GM18507 (cell line): ENCODE measurements around the gene RAPGEF1.
"Not testable (repeated sequence)": the region's sequence is repeated elsewhere in the genome, so short reads cannot be mapped to it uniquely, and the experiment has no call there.

ENCODE experiments used
- DNase-seq: peaks from one replicate; pipeline ENCODE4 v3.0.0; 2011; ENCODE audit warnings: low read depth; ENCODE audit not compliant: insufficient read length; ENCODE audit errors: extremely low spot score
- FAIRE-seq: peaks from 2 replicates; lab custom pipeline; 2011; peaks lifted over from hg19 to GRCh38; lab: Jason Lieb, UNC

RAPGEF1 gene

GRCh38 chr9:131559421-131560000 is 180.4 kb downstream of the RAPGEF1 start:
- DNase-seq (no peak), FAIRE-seq (no peak)

GRCh38 chr9:131557855-131558548 is 181.9 kb downstream of the RAPGEF1 start:
- FAIRE-seq = no peak

DNA sequence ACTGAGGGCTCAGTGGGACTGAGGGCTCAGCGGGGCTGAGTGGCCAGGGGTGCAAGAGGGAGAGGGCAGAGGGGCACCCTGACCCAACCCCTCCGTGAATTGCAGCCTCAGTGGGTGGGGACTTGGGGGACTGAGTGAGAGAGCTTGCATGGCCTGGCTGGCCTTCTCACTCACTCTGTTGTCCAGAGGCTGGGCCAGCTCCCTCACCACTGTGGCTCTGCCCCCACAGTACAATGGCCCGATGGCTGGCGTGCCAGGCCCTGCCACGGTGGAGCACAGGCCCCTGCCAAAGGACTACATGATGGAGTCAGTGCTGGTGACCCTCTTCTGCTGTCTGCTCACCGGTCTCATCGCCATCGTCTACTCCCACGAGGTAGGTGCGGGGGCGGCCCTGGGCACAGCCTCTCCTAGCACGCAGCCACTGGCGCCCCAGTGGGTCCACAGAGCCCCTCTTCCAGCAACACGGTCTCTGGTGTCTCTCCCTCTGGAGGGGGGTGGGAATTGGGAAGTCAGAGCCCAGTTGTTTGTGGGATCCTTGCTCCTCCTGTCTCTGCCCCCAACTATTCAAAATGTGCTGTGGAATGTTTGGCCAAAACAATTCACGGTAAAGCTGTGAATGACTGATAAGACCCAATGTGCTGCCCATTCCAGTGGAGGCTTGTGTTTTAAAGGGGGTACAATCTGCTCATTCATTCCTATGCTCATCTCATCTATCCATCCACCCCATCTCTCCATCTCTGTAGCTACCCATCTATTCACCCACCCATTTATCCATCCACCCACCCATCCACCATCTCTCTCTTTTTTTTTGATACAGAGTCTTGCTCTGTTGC is 183.8 kb downstream of the RAPGEF1 start:
- FAIRE-seq (no peak), DNase-seq (no peak)

More at GRCh38 chr9:131557855-131558548, 181.9 kb downstream of the RAPGEF1 start:
- no peak for DNase-seq

DNA sequence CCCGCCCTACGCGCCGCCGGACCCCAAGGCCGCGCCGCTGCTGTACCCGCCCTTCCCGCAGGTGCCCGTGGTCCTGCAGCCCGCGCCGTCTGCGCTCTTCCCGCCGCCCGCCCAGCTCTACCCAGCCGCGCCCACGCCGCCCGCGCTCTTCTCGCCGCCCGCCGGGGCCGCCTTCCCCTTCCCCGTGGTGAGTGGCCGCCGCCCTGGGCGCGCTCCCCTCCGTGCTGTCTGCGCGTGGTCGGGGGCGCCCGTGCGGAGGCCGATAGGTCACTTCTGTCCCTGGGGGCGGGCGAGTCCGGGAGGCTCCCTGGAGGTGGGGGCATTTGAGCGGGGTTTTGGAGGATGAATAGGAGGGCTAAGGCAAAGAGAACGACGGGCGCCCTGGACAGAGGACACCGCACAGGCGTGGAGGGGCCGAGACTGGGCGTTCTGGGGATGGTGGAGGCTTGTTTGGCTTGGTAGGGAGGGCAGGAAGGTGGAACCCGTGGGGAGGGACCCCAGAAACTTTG is 185.0 kb downstream of the RAPGEF1 start:
- FAIRE-seq (no peak), DNase-seq (no peak)

GRCh38 chr9:131554087-131554842 is 185.6 kb downstream of the RAPGEF1 start:
- no peak for FAIRE-seq
- DNase-seq = no peak

DNA sequence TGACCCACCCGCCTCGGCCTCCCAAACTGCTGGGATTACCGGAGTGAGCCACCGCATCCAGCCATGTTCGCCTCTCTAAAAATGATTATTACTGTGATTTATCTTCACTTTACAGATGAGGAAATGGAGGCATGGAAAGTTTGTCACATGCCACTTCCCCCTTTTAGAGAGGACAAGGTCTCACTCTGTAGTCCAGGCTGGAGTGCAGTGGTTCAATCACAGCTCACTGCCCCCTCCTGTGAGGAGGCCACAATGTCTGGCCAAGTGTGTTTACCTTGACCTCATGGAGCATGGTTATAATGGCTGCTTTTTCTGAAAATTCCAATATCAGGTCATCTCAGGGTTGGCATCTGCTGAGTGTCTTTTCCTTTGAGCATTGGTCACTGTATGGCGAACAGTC is 187.8 kb downstream of the RAPGEF1 start:
- no peak for FAIRE-seq
- no peak for DNase-seq

DNA sequence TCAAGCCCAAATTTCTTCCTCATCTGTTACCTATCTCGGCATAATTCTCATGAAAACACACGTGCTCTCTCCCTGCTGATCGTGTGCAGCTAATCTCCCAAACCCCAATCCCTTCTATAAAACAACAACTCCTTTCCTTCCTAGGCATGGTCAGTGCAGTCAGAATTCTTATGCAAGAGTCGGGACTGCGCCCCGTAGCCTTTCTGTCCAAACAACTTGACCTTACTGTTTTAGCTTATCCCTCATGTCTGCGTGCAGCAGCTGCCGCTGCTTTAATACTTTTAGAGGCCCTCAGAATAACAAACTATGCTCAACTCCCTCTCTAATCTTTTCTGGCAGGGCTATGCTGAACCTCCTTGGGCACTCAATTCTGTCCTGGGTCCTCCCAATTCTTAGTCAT is 189.4 kb downstream of the RAPGEF1 start:
- not testable (repeated sequence) for FAIRE-seq, DNase-seq

DNA sequence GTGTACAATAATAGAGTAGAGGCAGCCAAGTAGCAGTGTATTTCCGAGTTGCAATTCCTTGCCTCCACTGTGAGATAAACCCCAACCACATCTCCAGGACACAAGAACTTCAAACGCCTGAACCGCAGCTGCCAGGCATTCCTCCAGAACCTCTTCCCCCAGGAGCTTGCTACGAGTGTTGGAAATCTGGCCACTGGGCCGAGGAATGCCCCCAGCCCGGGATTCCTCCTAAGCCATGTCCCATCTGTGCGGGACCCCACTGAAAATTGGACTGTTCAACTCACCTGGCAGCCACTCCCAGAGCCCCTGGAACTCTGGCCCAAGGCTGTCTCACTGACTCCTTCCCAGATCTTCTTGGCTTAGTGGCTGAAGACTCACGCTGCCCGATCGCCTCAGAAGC is 190.7 kb downstream of the RAPGEF1 start:
- not testable (repeated sequence) for FAIRE-seq, DNase-seq

GRCh38 chr9:131546336-131547084 is 193.4 kb downstream of the RAPGEF1 start:
- DNase-seq = no peak
- no peak for FAIRE-seq

DNA sequence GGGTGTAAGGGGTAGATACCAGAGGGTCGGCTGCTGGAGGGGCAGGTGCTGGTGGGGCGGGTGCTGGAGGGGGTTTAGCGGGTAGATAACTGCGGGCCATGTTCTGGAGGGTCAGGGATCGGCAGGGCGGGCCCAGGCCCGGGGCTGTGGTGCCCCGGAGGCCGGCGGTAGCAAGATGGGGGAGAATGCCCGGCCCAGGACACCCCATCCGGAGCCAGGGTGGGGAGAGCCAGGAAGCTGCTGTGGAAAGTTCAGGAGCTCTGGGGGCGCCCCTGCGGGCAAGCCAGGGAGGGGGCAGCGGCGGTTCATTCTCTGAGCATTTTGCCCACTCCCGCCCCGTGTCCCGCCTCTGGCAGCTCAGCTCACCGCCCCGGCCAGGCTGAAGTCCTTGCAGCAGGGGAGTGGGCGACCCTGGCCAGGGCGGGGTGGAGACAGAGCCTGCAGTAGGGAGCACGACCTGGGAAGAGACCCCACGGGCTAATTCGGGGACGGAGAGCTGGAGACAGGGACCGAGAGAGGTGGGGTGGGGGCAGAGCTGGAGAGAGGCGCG is 194.0 kb downstream of the RAPGEF1 start:
- no peak for DNase-seq
- no peak for FAIRE-seq

GRCh38 chr9:131545003-131545785 is 194.7 kb downstream of the RAPGEF1 start, which contains the start of gene PRRT1B:
PRRT1B (plus strand) TSS chr9:131545523; CDS start chr9:131545616, 93 bp downstream.
- no peak for DNase-seq
- no peak for FAIRE-seq

DNA sequence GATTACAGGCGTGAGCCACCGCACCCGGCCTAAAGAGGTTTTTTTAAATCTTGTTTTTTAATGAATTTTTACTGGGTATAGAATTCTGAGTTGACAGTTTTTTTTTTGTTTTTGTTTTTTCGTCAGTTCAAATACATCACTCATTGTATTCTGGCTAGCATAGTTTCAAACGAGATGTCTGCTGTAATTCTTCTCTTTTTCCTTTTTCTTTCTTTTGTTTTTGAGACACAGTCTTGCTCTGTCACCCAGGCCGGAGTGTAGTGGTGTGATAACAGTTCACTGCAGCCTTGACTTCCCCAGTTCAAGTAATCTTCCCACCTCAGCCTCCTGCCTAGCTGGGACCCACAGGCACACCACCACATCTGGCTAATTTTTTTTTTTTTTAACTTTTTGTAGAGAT is 196.7 kb downstream of the RAPGEF1 start:
- DNase-seq (no peak), FAIRE-seq (no peak)

- no peak for DNase-seq
- FAIRE-seq = no peak
Observed at GRCh38 chr9:131539223-131539923, 200.5 kb downstream of the RAPGEF1 start.

DNA sequence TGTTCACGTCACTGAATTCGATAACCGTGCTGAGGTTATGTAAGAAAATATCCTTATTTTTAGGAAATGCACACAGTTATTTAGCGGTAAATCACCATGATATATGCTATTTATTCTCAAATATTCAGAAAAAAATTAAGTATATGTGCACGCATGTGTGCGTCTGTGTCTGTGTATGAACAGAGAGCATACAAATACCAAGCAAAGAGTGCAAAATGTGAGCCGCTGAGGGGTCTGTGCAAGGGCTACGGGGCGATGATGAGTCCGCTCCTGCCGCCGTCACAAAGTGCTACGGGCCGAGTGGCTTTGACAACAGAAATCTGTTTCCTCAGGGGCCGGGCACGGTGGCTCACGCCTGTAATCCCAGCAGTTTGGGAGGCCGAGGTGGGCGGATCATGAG is 201.9 kb downstream of the RAPGEF1 start:
- FAIRE-seq = no peak
- no peak for DNase-seq

DNA sequence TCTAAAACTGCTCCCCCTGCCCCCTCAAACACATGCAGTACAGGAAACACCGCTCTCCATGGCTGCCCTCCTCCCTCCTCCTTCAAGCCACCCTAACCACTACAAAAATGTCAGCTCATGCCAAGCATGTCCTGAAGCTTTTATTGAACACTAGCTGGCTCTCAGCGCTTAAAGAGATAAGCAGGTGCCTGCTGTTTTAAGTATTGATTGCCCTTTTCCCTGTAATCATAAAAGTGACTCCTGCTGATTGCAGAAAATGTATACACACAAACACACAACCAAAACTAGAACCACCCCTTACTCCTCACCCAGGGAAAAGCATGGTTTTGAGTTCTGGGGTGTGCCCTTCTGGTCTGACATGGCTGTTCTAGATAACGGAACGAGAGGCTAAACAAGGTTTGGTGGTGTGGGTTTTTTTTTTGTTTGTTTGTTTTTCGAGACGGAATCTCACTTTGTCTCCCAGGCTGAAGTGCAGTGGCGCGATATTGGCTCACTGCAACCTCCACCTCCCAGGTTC is 205.1 kb downstream of the RAPGEF1 start:
- no peak for DNase-seq
- FAIRE-seq = no peak

GRCh38 chr9:131530920-131531832 is 208.7 kb downstream of the RAPGEF1 start, which contains the start of gene UCK1:
UCK1 (minus strand) TSS chr9:131531263; CDS start chr9:131531174, 89 bp downstream.
- peak; percentile 99 for DNase-seq

More at GRCh38 chr9:131530920-131531832, 208.7 kb downstream of the RAPGEF1 start, which contains the start of gene UCK1:
- FAIRE-seq = peak; percentile 78
